ENCODE measurements around the gene TTC23L. TPM values are rescaled to one million over a fixed set of nuclear protein-coding genes. Genes with fewer than 3 reads are reported as not detected.

Gene TTC23L
- total RNA-seq, 2 experiments from 2014 or later = not detected

Other genes with a start within 250 kb of the TTC23L start
- gene RAI14, start 182.8 kb upstream of the TTC23L start, total RNA-seq = not detected
- 10 to 100 TPM; 29.7 to 32.4 TPM for gene RAD1, start 76.3 kb downstream of the TTC23L start, total RNA-seq
- gene BRIX1, start 76.5 kb downstream of the TTC23L start, total RNA-seq = 10 to 100 TPM; 41.6 to 46.4 TPM
- 10 to 100 TPM; 58.6 to 59.3 TPM for gene DNAJC21, start 90.4 kb downstream of the TTC23L start, total RNA-seq
- gene AGXT2, start 208.8 kb downstream of the TTC23L start, total RNA-seq = not detected